ENCODE data around the gene SLC5A11. TPM values are rescaled to one million over a fixed set of nuclear protein-coding genes. Genes with fewer than 3 reads are reported as not detected.
A peak's percentile ranks its signal among the peaks of the same experiment; 100 is the strongest.
"Not testable (repeated sequence)": the region's sequence is repeated elsewhere in the genome, so short reads cannot be mapped to it uniquely, and the experiment has no call there.

The SLC5A11 gene, protein sequence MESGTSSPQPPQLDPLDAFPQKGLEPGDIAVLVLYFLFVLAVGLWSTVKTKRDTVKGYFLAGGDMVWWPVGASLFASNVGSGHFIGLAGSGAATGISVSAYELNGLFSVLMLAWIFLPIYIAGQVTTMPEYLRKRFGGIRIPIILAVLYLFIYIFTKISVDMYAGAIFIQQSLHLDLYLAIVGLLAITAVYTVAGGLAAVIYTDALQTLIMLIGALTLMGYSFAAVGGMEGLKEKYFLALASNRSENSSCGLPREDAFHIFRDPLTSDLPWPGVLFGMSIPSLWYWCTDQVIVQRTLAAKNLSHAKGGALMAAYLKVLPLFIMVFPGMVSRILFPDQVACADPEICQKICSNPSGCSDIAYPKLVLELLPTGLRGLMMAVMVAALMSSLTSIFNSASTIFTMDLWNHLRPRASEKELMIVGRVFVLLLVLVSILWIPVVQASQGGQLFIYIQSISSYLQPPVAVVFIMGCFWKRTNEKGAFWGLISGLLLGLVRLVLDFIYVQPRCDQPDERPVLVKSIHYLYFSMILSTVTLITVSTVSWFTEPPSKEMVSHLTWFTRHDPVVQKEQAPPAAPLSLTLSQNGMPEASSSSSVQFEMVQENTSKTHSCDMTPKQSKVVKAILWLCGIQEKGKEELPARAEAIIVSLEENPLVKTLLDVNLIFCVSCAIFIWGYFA
- under 1 TPM in 1 of 2 experiments, not detected in 1; 0.12 TPM for total RNA-seq

DNA sequence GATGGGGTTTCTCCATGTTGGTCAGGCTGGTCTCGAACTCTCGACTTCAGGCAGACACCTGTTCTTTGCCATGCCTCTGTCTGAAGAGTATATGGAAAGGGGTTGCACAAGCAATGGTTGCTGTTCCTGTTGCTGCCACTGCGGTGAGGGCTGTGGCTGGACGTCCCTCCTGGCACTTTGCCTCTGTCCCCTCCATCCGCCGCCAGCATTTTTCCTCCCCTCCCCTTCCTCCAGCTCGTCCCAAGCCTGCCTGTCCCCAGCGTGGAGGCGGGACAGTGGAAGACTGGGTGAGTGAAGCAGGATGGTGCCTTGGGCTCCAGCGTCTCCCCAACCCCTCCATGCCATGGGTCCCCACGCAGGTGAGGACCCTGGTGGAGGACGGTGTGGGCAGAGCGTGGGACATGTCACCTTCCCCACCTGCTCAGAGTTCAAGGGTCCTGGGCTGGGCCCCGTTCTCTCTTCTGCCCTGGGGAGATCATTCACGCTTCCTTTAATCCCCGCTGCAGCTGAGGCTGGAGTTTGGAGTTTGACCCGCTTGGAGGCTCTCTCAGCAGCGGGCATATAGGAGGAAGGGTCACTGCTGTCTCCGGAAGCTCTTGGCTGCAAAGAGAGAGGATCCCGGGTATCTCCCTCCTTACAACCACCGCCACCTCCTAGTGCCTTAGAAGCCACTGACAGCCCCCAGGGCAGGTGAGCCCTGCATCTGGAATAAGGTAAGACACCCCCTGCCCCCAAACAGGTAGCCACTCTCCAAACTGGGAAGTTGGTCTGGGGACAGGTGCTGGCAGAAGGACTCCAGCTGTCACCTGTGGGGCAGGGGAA, at the start of gene SLC5A11:
TSS of gene SLC5A11 (plus strand) at position 238 of the 822 bp plus-strand sequence. CDS start 12,681 bp downstream, outside the sequence.
- no peaks in the 10 kb centered on the region for H3K9me3 Mint-ChIP-seq
- intact Hi-C loops (cut with micrococcal nuclease): no loop called here
- H3K4me3 Mint-ChIP-seq: no peak within 1 kb of the TSS
- no peak within 1 kb of the TSS for H3K27ac Mint-ChIP-seq
- CTCF ChIA-PET: no interaction called here
- no peak for DNase-seq
- no peaks in the 10 kb centered on the region for H3K36me3 Mint-ChIP-seq
- H3K4me1 Mint-ChIP-seq (ENCODE audit: low read depth): peaks cover 8% of the 10 kb centered on the region
- H3K27me3 Mint-ChIP-seq: no peaks in the 10 kb centered on the region
- POLR2A ChIA-PET: no interaction called here

- no peak overlapping the region for H3K4me3 Mint-ChIP-seq
- POLR2A ChIA-PET: interaction anchor here (0.6 to 0.7 kb wide), 2 partner anchors 10 to 187 kb away, joined by 3 read pairs; no protein-coding TSS in a partner anchor
- intact Hi-C loops (cut with micrococcal nuclease): no loop called here
- no peak for DNase-seq
- no peaks in the 10 kb centered on the region for H3K27me3 Mint-ChIP-seq
- CTCF ChIA-PET: interaction anchor here (0.9 to 1.8 kb wide), 3 partner anchors 23 to 286 kb away, joined by 3 to 8 read pairs (median 5); no protein-coding TSS in a partner anchor
- peaks cover 4% of the 10 kb centered on the region for H3K4me1 Mint-ChIP-seq (ENCODE audit: low read depth)
- peaks cover 55% of the 10 kb centered on the region for H3K36me3 Mint-ChIP-seq
- no peak overlapping the region for H3K27ac Mint-ChIP-seq
- H3K9me3 Mint-ChIP-seq: no peaks in the 10 kb centered on the region
Measured at GRCh38 chr16:24800586-24800985, 45.2 kb upstream of the SLC5A11 start.

DNA sequence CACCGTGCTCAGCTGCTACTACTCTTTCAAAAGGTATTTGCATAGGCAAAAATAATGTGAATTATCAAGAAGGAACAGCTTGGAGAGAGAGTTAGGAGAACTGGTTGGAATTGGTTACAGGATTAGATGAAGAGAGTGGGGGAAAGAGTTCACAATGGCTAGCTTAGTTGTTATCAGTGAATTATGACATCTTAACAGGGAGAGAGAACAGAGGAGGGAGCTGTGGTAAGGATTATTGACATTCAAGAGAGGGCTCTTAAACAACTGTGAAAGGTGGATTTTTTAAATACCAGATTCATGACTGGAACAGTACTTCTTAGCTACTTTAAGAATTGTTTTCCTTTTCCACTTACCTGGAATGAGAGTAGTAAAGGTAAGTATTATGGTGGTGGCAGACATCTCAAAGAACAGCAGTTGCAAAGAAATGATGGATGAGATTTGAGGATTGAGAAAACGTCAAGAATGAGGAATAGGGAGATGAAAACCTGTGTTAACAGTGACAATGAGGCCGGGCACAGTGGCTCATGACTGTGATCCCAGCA, 43.9 kb upstream of the SLC5A11 start:
- Mint-ChIP-seq H3K36me3 (peaks cover 59% of the 10 kb centered on the region), H3K27ac (no peak overlapping the region)
- POLR2A ChIA-PET: interaction anchor here (0.6 kb wide), 1 partner anchor 19 kb away, joined by 3 read pairs; no protein-coding TSS in a partner anchor

DNA sequence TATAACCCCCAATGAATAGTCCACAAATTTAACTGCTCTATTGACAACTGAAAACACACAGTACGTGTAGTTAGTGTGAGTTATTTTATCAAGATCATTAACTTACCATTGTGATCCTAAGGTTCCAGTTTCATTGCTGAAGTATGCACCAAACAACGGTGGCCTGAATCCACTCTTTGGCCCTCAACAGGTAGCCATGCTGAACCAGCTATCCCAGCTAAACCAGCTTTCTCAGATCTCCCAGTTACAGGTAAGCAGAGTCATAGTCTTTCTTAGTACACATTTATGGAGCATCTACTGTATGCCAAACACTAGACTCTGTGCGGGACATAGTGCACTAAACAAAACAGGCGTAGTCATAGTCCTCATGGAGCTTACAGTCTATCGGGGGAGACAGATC, 40.3 kb upstream of the SLC5A11 start:
- H3K27ac Mint-ChIP-seq: no peak overlapping the region
- CTCF ChIA-PET: no interaction called here
- no peak for DNase-seq
- POLR2A ChIA-PET: no interaction called here
- peaks cover 54% of the 10 kb centered on the region for H3K36me3 Mint-ChIP-seq
- no peak overlapping the region for H3K4me3 Mint-ChIP-seq
- intact Hi-C loops (cut with micrococcal nuclease): no loop called here
- no peaks in the 10 kb centered on the region for H3K27me3 Mint-ChIP-seq
- no peaks in the 10 kb centered on the region for H3K4me1 Mint-ChIP-seq (ENCODE audit: low read depth)
- H3K9me3 Mint-ChIP-seq: no peaks in the 10 kb centered on the region

More for the DNA sequence above, 43.9 kb upstream of the SLC5A11 start:
- CTCF ChIA-PET: interaction anchor here (1.2 kb wide), 1 partner anchor 287 kb away, joined by 5 read pairs; no protein-coding TSS in a partner anchor
- intact Hi-C loops (cut with micrococcal nuclease): no loop called here
- H3K9me3 Mint-ChIP-seq: no peaks in the 10 kb centered on the region
- DNase-seq: no peak
- no peak overlapping the region for H3K4me3 Mint-ChIP-seq
- peaks cover 4% of the 10 kb centered on the region for H3K4me1 Mint-ChIP-seq (ENCODE audit: low read depth)
- no peaks in the 10 kb centered on the region for H3K27me3 Mint-ChIP-seq

GRCh38 chr16:24807301-24807700, 38.5 kb upstream of the SLC5A11 start:
- Mint-ChIP-seq H3K9me3 (no peaks in the 10 kb centered on the region), H3K27ac (no peak overlapping the region), H3K4me3 (no peak overlapping the region), H3K27me3 (no peaks in the 10 kb centered on the region), H3K36me3 (peaks cover 52% of the 10 kb centered on the region), H3K4me1 (ENCODE audit: low read depth) (no peaks in the 10 kb centered on the region)
- intact Hi-C loops (cut with micrococcal nuclease): no loop called here
- POLR2A ChIA-PET: interaction anchor here (0.7 kb wide), 1 partner anchor 41 kb away, joined by 4 read pairs; no protein-coding TSS in a partner anchor
- CTCF ChIA-PET: interaction anchor here (0.6 to 1.3 kb wide), 2 partner anchors 33 to 291 kb away, joined by 3 read pairs; no protein-coding TSS in a partner anchor
- no peak for DNase-seq

DNA sequence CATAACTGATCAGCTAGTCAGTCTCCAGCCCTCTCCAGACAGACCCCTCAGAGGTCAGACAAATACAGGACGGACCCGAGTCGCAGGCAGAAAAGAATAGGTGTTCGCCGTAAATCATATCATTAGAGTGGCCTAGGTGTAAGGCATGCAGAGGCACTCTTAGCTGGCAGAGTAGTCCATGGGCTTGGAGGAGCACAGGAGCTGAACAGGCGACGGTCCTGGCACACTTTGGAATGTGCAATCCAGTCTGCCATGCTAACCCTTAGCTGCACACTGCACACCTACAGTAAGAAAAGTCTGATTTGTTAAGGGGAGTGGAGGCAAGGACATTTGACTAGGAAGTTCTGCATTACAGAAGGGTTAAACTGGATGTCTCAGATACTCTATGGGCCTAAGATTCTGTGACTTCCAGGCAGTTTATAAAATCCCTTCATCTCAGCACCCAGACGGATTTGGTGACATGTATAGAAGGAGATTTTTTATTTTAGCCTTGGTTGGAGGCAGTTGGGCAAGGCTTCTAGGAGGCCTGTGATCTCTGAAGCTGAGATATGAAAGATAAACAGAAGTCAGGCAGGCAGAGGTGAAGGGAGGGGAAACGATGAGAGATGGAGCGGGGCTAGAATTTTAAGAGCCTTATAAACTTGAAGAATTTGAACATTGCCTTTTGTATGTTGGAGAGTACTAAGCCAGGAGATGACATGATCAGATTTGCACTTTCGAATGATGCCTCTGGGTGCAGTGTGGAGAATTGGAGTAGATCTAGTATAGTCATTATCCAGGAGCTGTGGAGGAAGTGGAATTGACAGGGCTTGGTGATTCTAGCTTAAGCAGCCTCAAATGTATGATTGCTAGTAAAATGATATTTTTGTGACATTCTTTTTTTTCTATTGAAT, 34.6 kb upstream of the SLC5A11 start:
- H3K4me3 Mint-ChIP-seq: no peak overlapping the region
- H3K27ac Mint-ChIP-seq: no peak overlapping the region
- H3K4me1 Mint-ChIP-seq (ENCODE audit: low read depth): no peaks in the 10 kb centered on the region
- ChIA-PET CTCF (no interaction called here), POLR2A (interaction anchor here (0.9 kb wide), 1 partner anchor 11 kb away, joined by 3 read pairs; no protein-coding TSS in a partner anchor)
- DNase-seq: no peak
- peaks cover 44% of the 10 kb centered on the region for H3K36me3 Mint-ChIP-seq
- no peaks in the 10 kb centered on the region for H3K9me3 Mint-ChIP-seq
- intact Hi-C loops (cut with micrococcal nuclease): no loop called here
- H3K27me3 Mint-ChIP-seq: no peaks in the 10 kb centered on the region

- POLR2A ChIA-PET; CTCF ChIA-PET; H3K4me3 Mint-ChIP-seq; H3K27ac Mint-ChIP-seq; H3K27me3 Mint-ChIP-seq; intact Hi-C loops (cut with micrococcal nuclease); H3K9me3 Mint-ChIP-seq; DNase-seq; H3K4me1 Mint-ChIP-seq (ENCODE audit: low read depth): not testable (repeated sequence)
- peaks cover 40% of the 10 kb centered on the region for H3K36me3 Mint-ChIP-seq
Measured at GRCh38 chr16:24812813-24813212, 33.0 kb upstream of the SLC5A11 start.

DNA sequence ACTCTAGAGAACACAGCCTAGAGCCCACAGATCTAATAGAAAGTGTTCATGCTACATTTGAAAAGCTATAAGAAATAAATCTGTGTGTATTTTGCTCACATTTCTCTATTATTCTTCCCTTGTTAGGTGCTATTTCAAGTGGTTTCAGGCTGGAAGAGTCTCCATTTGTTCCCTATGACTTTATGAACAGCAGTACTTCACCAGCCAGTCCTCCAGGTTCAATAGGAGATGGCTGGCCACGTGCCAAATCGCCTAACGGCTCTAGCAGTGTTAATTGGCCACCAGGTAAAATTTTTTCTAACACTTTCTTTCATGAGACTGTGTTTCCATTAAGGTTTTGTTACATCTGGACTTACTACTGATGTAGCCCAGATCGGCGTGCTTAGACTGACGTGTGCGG, 30.7 kb upstream of the SLC5A11 start:
- H3K27ac Mint-ChIP-seq: no peak overlapping the region

DNA sequence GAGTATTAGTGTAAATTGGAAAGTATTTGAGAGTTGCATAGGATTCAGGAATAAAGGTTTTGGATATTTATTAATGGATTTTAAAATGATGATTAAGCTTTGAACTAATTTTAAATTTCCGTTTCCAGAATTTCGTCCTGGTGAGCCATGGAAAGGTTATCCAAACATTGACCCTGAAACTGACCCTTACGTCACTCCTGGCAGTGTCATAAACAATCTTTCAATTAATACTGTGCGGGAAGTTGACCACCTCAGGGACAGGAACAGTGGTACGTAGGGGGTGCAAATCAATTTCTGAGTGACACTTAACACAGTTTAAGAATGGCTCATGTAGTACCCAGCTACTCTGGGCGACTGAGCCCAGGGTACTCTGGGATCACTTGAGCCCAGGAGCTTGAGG, 29.1 kb upstream of the SLC5A11 start:
- Mint-ChIP-seq H3K27me3 (no peaks in the 10 kb centered on the region), H3K36me3 (peaks cover 43% of the 10 kb centered on the region), H3K9me3 (no peaks in the 10 kb centered on the region), H3K4me1 (ENCODE audit: low read depth) (no peaks in the 10 kb centered on the region), H3K27ac (no peak overlapping the region), H3K4me3 (no peak overlapping the region)
- CTCF ChIA-PET: no interaction called here
- no peak for DNase-seq
- intact Hi-C loops (cut with micrococcal nuclease): no loop called here
- POLR2A ChIA-PET: no interaction called here

More for the DNA sequence above, 30.7 kb upstream of the SLC5A11 start:
- intact Hi-C loops (cut with micrococcal nuclease): no loop called here
- H3K36me3 Mint-ChIP-seq: peaks cover 45% of the 10 kb centered on the region
- no peak overlapping the region for H3K4me3 Mint-ChIP-seq
- no peaks in the 10 kb centered on the region for H3K9me3 Mint-ChIP-seq
- POLR2A ChIA-PET: no interaction called here
- no peaks in the 10 kb centered on the region for H3K27me3 Mint-ChIP-seq
- CTCF ChIA-PET: no interaction called here
- no peak for DNase-seq
- H3K4me1 Mint-ChIP-seq (ENCODE audit: low read depth): no peaks in the 10 kb centered on the region

GRCh38 chr16:24819462-24820040, 26.2 kb upstream of the SLC5A11 start:
- H3K36me3 Mint-ChIP-seq: peaks cover 56% of the 10 kb centered on the region
- no peaks in the 10 kb centered on the region for H3K4me1 Mint-ChIP-seq (ENCODE audit: low read depth)
- ChIA-PET POLR2A (no interaction called here), CTCF (no interaction called here)
- no peak for DNase-seq
- intact Hi-C loops (cut with micrococcal nuclease): no loop called here
- H3K4me3 Mint-ChIP-seq: no peak overlapping the region
- H3K27me3 Mint-ChIP-seq: no peaks in the 10 kb centered on the region
- H3K9me3 Mint-ChIP-seq: no peaks in the 10 kb centered on the region
- peak overlapping the region; percentile 46 for H3K27ac Mint-ChIP-seq

- no peak overlapping the region for H3K4me3 Mint-ChIP-seq
- H3K36me3 Mint-ChIP-seq: peaks cover 56% of the 10 kb centered on the region
- DNase-seq: no peak
- intact Hi-C loops (cut with micrococcal nuclease): no loop called here
- ChIA-PET CTCF (no interaction called here), POLR2A (no interaction called here)
- no peaks in the 10 kb centered on the region for H3K27me3 Mint-ChIP-seq
- no peaks in the 10 kb centered on the region for H3K9me3 Mint-ChIP-seq
- no peaks in the 10 kb centered on the region for H3K4me1 Mint-ChIP-seq (ENCODE audit: low read depth)
- H3K27ac Mint-ChIP-seq: no peak overlapping the region
Measured at GRCh38 chr16:24820522-24820921, 25.2 kb upstream of the SLC5A11 start.
